ENCODE results near the gene KCNAB1. TPM values are rescaled to one million over a fixed set of nuclear protein-coding genes. Genes with fewer than 3 reads are reported as not detected.

The KCNAB1 gene
- total and polyA plus RNA-seq, 2 experiments from 2014 or later = 0.80 to 1.4 TPM

- Histone ChIP-seq H3K4me2 (no peak overlapping the region), H2AFZ (no peak overlapping the region), H3K4me3 (no peak overlapping the region), H3K27me3 (no peaks in the 10 kb centered on the region), H3K79me2 (no peaks in the 10 kb centered on the region), H3K9me2 (replicated peaks; ENCODE audit: insufficient read depth) (no peaks in the 10 kb centered on the region), H4K20me1 (ENCODE audit: insufficient read depth, poor library complexity, severe bottlenecking) (no peaks in the 10 kb centered on the region), H3K27ac (no peak overlapping the region), H3K36me3 (replicated peaks; ENCODE audit: insufficient read depth, low read depth) (no peaks in the 10 kb centered on the region), H3K4me1 (ENCODE audit: insufficient read depth) (no peaks in the 10 kb centered on the region), H3K9me3 (ENCODE audit: low read depth) (no peaks in the 10 kb centered on the region)
- DNase-seq (ENCODE audit: low spot score) = peak; percentile 16
- 70% methylated on average over 3 of the region's 3 CpGs for WGBS (ENCODE audit: low lambda C conversion rate, missing lambda C conversion rate)
- no peak for TF ChIP-seq CTCF (IDR thresholded peaks at IDR 0.05; ENCODE audit: poor library complexity)
- no peak for TF ChIP-seq EZH2 (IDR thresholded peaks at IDR 0.05; ENCODE audit: borderline replicate concordance)
- TF ChIP-seq EZH2phosphoT487 (IDR thresholded peaks at IDR 0.05; ENCODE audit: low read depth, severe bottlenecking, unreplicated experiment) = no peak
Observed at GRCh38 chr3:156323466-156323865, 203.1 kb downstream of the KCNAB1 start.

- H3K27ac ChIP-seq = no peak overlapping the region
- no peaks in the 10 kb centered on the region for H3K27me3 ChIP-seq
- WGBS (ENCODE audit: low lambda C conversion rate, missing lambda C conversion rate) = 78% methylated on average over 2 of the region's 2 CpGs
- TF ChIP-seq CTCF (IDR thresholded peaks at IDR 0.05; ENCODE audit: poor library complexity) (no peak), EZH2 (IDR thresholded peaks at IDR 0.05; ENCODE audit: borderline replicate concordance) (no peak), EZH2phosphoT487 (IDR thresholded peaks at IDR 0.05; ENCODE audit: low read depth, severe bottlenecking, unreplicated experiment) (no peak)
- no peaks in the 10 kb centered on the region for H4K20me1 ChIP-seq (ENCODE audit: insufficient read depth, poor library complexity, severe bottlenecking)
- no peaks in the 10 kb centered on the region for H3K4me1 ChIP-seq (ENCODE audit: insufficient read depth)
- H3K4me3 ChIP-seq = no peak overlapping the region
- no peaks in the 10 kb centered on the region for H3K9me2 ChIP-seq (replicated peaks; ENCODE audit: insufficient read depth)
- no peak for DNase-seq (ENCODE audit: low spot score)
- H2AFZ ChIP-seq = no peak overlapping the region
- H3K9me3 ChIP-seq (ENCODE audit: low read depth) = no peaks in the 10 kb centered on the region
- no peaks in the 10 kb centered on the region for H3K79me2 ChIP-seq
- H3K4me2 ChIP-seq = no peak overlapping the region
- no peaks in the 10 kb centered on the region for H3K36me3 ChIP-seq (replicated peaks; ENCODE audit: insufficient read depth, low read depth)
Observed at GRCh38 chr3:156330415-156330814, 210.0 kb downstream of the KCNAB1 start.

- Histone ChIP-seq H3K4me1 (ENCODE audit: insufficient read depth) (no peaks in the 10 kb centered on the region), H4K20me1 (ENCODE audit: insufficient read depth, poor library complexity, severe bottlenecking) (no peaks in the 10 kb centered on the region), H3K27me3 (no peaks in the 10 kb centered on the region), H3K9me2 (replicated peaks; ENCODE audit: insufficient read depth) (no peaks in the 10 kb centered on the region), H3K27ac (no peak overlapping the region), H3K4me2 (no peak overlapping the region), H3K36me3 (replicated peaks; ENCODE audit: insufficient read depth, low read depth) (no peaks in the 10 kb centered on the region), H2AFZ (no peak overlapping the region), H3K9me3 (ENCODE audit: low read depth) (no peaks in the 10 kb centered on the region), H3K4me3 (no peak overlapping the region), H3K79me2 (no peaks in the 10 kb centered on the region)
- WGBS (ENCODE audit: low lambda C conversion rate, missing lambda C conversion rate) = 83% methylated on average over 3 of the region's 3 CpGs
- no peak for TF ChIP-seq CTCF (IDR thresholded peaks at IDR 0.05; ENCODE audit: poor library complexity)
- no peak for TF ChIP-seq EZH2phosphoT487 (IDR thresholded peaks at IDR 0.05; ENCODE audit: low read depth, severe bottlenecking, unreplicated experiment)
- TF ChIP-seq EZH2 (IDR thresholded peaks at IDR 0.05; ENCODE audit: borderline replicate concordance) = no peak
- DNase-seq (ENCODE audit: low spot score) = no peak
Observed at GRCh38 chr3:156332304-156332703, 211.9 kb downstream of the KCNAB1 start.

Measured in hepatocyte (in vitro differentiated cells).